ENCODE data around the gene LIG3.
"Not testable (repeated sequence)": the region's sequence is repeated elsewhere in the genome, so short reads cannot be mapped to it uniquely, and the experiment has no call there.

The LIG3 gene

GRCh38 chr17:34999456-34999855, 19.1 kb downstream of the LIG3 start:
- no peaks in the 10 kb centered on the region for H3K4me1 ChIP-seq (ENCODE audit: control insufficient read depth, low read length)
- TF ChIP-seq CTCF (IDR thresholded peaks at IDR 0.05; ENCODE audit: low read depth, low read length, poor library complexity, severe bottlenecking) (no peak), EZH2phosphoT487 (IDR thresholded peaks at IDR 0.05; ENCODE audit: borderline replicate concordance, low read length) (no peak)
- peaks cover 83% of the 10 kb centered on the region for H3K36me3 ChIP-seq (ENCODE audit: control insufficient read depth, low read length)

GRCh38 chr17:35000965-35001364, 20.7 kb downstream of the LIG3 start:
- H3K4me3 ChIP-seq (ENCODE audit: low read length); H3F3A ChIP-seq (ENCODE audit: control insufficient read depth, insufficient read depth): not testable (repeated sequence)
- H3K36me3 ChIP-seq (ENCODE audit: control insufficient read depth, low read length) = peaks cover 78% of the 10 kb centered on the region

More at GRCh38 chr17:34999456-34999855, 19.1 kb downstream of the LIG3 start:
- no peaks in the 10 kb centered on the region for H4K20me1 ChIP-seq (ENCODE audit: control insufficient read depth, insufficient read depth, low read depth, low read length)
- H3F3A ChIP-seq (ENCODE audit: control insufficient read depth, insufficient read depth) = no peaks in the 10 kb centered on the region
- H3K9me3 ChIP-seq (ENCODE audit: control insufficient read depth, insufficient read depth, low read length) = no peaks in the 10 kb centered on the region
- H3K9me2 ChIP-seq (replicated peaks; ENCODE audit: control insufficient read depth, low read length) = no peaks in the 10 kb centered on the region
- no peaks in the 10 kb centered on the region for H3K79me2 ChIP-seq (ENCODE audit: control insufficient read depth, low read length)
- no peaks in the 10 kb centered on the region for H3K27me3 ChIP-seq (ENCODE audit: control insufficient read depth, low read length)
- no peak overlapping the region for H3K4me3 ChIP-seq (ENCODE audit: low read length)
- H3K4me2 ChIP-seq (ENCODE audit: low read length) = no peak overlapping the region
- no peak overlapping the region for H3K27ac ChIP-seq (ENCODE audit: low read depth, low read length)

GRCh38 chr17:35001549-35001948, 21.2 kb downstream of the LIG3 start:
- Histone ChIP-seq H3K9me3 (ENCODE audit: control insufficient read depth, insufficient read depth, low read length) (no peaks in the 10 kb centered on the region), H3F3A (ENCODE audit: control insufficient read depth, insufficient read depth) (no peaks in the 10 kb centered on the region), H3K79me2 (ENCODE audit: control insufficient read depth, low read length) (no peaks in the 10 kb centered on the region), H3K36me3 (ENCODE audit: control insufficient read depth, low read length) (peaks cover 77% of the 10 kb centered on the region), H3K4me1 (ENCODE audit: control insufficient read depth, low read length) (no peaks in the 10 kb centered on the region), H3K4me2 (ENCODE audit: low read length) (no peak overlapping the region), H3K27ac (ENCODE audit: low read depth, low read length) (no peak overlapping the region), H3K27me3 (ENCODE audit: control insufficient read depth, low read length) (no peaks in the 10 kb centered on the region), H4K20me1 (ENCODE audit: control insufficient read depth, insufficient read depth, low read depth, low read length) (no peaks in the 10 kb centered on the region), H3K4me3 (ENCODE audit: low read length) (no peak overlapping the region), H3K9me2 (replicated peaks; ENCODE audit: control insufficient read depth, low read length) (no peaks in the 10 kb centered on the region)
- TF ChIP-seq CTCF (IDR thresholded peaks at IDR 0.05; ENCODE audit: low read depth, low read length, poor library complexity, severe bottlenecking) = no peak
- TF ChIP-seq EZH2phosphoT487 (IDR thresholded peaks at IDR 0.05; ENCODE audit: borderline replicate concordance, low read length) = no peak

More at GRCh38 chr17:35000965-35001364, 20.7 kb downstream of the LIG3 start:
- H3K4me2 ChIP-seq (ENCODE audit: low read length); H4K20me1 ChIP-seq (ENCODE audit: control insufficient read depth, insufficient read depth, low read depth, low read length); H3K27ac ChIP-seq (ENCODE audit: low read depth, low read length); H3K27me3 ChIP-seq (ENCODE audit: control insufficient read depth, low read length); H3K79me2 ChIP-seq (ENCODE audit: control insufficient read depth, low read length); H3K4me1 ChIP-seq (ENCODE audit: control insufficient read depth, low read length); H3K9me2 ChIP-seq (replicated peaks; ENCODE audit: control insufficient read depth, low read length); H3K9me3 ChIP-seq (ENCODE audit: control insufficient read depth, insufficient read depth, low read length): not testable (repeated sequence)

- Histone ChIP-seq H3F3A (ENCODE audit: control insufficient read depth, insufficient read depth) (no peaks in the 10 kb centered on the region), H4K20me1 (ENCODE audit: control insufficient read depth, insufficient read depth, low read depth, low read length) (no peaks in the 10 kb centered on the region), H3K9me2 (replicated peaks; ENCODE audit: control insufficient read depth, low read length) (no peaks in the 10 kb centered on the region), H3K4me2 (ENCODE audit: low read length) (no peak overlapping the region), H3K36me3 (ENCODE audit: control insufficient read depth, low read length) (peaks cover 71% of the 10 kb centered on the region), H3K4me1 (ENCODE audit: control insufficient read depth, low read length) (no peaks in the 10 kb centered on the region), H3K79me2 (ENCODE audit: control insufficient read depth, low read length) (no peaks in the 10 kb centered on the region), H3K4me3 (ENCODE audit: low read length) (no peak overlapping the region), H3K27me3 (ENCODE audit: control insufficient read depth, low read length) (no peaks in the 10 kb centered on the region), H3K27ac (ENCODE audit: low read depth, low read length) (no peak overlapping the region), H3K9me3 (ENCODE audit: control insufficient read depth, insufficient read depth, low read length) (no peaks in the 10 kb centered on the region)
- TF ChIP-seq CTCF (IDR thresholded peaks at IDR 0.05; ENCODE audit: low read depth, low read length, poor library complexity, severe bottlenecking) (no peak), EZH2phosphoT487 (IDR thresholded peaks at IDR 0.05; ENCODE audit: borderline replicate concordance, low read length) (no peak)
Observed at GRCh38 chr17:35002876-35003551, 22.7 kb downstream of the LIG3 start.
